ENCODE measurements around the gene ALAS2.
"Not testable (repeated sequence)": the region's sequence is repeated elsewhere in the genome, so short reads cannot be mapped to it uniquely, and the experiment has no call there.

Gene ALAS2

GRCh38 chrX:55005256-55005655 is 25.5 kb downstream of the ALAS2 start:
- no peak for DNase-seq (ENCODE audit: low spot score)

GRCh38 chrX:55004231-55004630 is 26.5 kb downstream of the ALAS2 start:
- DNase-seq (ENCODE audit: low spot score): no peak

DNA sequence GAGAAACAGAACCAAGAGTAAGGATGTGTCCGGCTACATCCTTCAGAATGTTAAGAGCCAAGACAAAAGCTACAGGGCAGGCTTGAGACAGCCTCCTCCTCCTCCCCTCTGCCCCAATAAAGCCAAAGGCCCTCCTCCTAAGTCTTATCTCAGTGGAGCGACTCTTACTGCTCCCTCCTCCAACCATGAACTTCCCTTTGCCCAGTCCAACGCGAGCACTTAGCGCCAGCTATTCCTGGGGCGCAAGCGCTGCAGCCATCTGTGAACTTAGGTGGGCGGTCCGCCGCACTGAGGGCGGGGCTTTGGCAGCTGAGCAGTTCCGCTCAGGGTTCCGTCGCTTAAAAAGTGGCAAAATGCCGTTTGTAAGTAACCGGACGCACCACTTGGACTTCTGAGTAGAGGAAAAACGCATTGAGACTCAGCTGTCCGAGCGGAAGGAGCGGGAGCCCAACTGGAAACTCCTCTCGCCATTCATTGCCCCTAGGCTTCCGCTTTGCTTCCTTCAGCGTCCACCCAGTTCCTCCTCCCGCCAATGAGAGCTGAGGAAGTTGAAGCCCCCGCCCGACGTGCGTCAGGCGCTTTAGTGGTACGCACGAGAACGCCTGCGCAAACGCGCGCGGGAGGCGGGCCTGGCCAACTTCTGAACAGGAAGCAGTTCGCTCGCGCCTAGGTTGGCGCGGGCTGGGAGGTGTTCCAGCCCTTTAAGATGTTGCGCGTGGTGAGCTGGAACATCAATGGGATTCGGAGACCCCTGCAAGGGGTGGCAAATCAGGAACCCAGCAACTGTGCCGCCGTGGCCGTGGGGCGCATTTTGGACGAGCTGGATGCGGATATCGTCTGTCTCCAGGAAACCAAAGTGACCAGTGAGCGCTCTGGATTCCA is 30.8 kb downstream of the ALAS2 start, which contains the start of gene APEX2:
Gene APEX2, plus strand, starts transcription at position 647 of the 882 bp plus-strand sequence. Its CDS starts 60 bp downstream, at position 707.
- DNase-seq (ENCODE audit: low spot score): peak; percentile 95

- no peak for DNase-seq (ENCODE audit: low spot score)
Measured at GRCh38 chrX:54995621-54996020, 35.2 kb downstream of the ALAS2 start.

DNA sequence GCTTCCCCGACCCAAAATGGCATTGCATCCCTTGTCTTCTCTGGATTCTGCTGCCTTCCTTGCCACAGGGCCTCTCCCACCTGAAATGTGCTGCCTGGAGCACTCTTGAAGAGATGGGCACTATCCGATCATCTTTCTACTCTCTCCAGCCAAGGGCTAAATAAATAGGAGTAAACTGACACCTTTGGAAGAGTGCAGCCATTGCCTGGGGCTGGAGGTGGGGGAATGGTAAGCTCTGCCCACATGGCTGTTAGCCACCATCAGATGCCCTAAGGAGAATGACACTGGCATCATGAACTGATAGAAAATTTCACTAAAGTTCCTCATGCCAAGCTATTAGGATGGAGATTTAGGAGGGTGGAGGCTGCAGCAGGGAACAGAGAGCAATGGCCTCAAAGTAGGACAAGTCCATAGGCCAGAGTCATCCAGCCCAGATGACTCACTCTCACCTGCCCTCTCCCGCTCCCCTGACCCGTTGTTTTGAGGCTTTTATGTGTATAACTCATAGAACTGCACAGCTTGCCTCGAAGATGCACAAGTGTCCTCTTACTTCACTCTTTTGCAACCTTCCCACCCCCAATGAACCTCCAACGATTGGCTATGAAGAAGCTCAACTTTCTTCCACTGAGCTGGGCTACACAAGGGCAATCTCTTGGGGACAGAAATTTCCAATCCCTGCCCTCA is 36.0 kb downstream of the ALAS2 start:
- DNase-seq (ENCODE audit: low spot score): peak; percentile 7

DNA sequence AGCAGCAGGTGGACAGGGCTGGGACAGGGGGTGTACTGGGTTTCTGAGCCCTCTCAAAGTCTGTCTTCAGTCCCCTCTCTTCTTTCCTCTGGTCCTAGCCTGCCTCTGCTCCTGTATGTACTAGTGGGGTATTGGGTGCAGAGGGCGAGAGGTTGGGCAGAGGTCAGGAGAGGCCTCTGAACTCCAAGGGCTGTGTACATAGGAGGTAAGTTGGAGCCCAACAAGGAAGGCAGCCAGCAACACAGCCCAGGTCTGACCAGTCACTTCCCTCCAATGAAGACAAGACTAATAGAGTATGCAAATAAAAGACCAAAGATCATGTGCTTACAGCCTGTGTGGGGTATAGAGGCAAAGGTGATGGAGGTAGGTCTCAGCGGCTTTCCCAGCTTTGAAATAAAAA is 36.7 kb downstream of the ALAS2 start, which contains the start of gene PFKFB1:
Gene PFKFB1, minus strand, starts transcription at position 90 of the 400 bp plus-strand sequence. CDS start 181 bp downstream, outside the sequence.
- DNase-seq (ENCODE audit: low spot score): no peak

- no peak for DNase-seq (ENCODE audit: low spot score)
Measured at GRCh38 chrX:54992911-54993622, 37.7 kb downstream of the ALAS2 start.

DNA sequence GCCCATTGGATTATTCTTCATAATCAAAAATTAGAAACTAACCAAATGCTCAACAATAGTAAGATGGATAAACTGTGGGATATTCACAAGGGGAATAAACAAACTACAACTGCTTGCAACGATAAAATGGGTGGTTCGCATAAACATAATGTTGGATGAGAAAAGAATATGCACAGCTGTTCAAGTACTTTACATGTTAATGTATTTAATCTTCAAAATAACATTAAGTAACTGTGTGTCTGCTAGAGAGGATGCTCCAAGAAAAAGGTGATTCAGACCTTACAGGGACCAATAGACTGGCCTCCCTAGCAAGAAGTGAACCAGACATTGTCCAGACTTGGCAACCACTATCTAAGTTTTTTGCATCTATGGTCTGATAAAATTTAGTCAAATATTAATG is 39.1 kb downstream of the ALAS2 start:
- no peak for DNase-seq (ENCODE audit: low spot score)

DNA sequence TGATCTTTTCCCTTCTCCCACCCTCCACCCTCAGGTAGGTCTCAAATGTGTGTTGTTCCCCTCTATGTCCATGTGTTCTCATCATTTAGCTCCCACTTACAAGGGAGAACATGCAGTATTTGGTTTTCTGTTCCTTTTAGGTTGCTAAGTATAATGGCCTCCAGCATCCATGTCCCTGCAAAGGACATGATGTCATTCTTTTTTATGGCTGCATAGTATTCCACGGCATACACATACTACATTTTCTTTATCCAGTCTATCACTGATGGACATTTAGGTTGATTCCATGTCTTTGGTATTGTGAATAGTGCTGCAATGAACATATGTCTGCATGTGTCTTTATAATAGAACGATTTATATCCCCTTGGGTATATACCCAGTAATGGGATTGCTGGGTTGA is 47.5 kb downstream of the ALAS2 start:
- not testable (repeated sequence) for DNase-seq (ENCODE audit: low spot score)

GRCh38 chrX:54980334-54980733 is 50.4 kb downstream of the ALAS2 start:
- peak; percentile 1 for DNase-seq (ENCODE audit: low spot score)

GRCh38 chrX:54979432-54979831 is 51.3 kb downstream of the ALAS2 start:
- DNase-seq (ENCODE audit: low spot score): no peak

- no peak for DNase-seq (ENCODE audit: low spot score)
Measured at GRCh38 chrX:54978448-54978847, 52.3 kb downstream of the ALAS2 start.

GRCh38 chrX:54977387-54977786 is 53.4 kb downstream of the ALAS2 start:
- no peak for DNase-seq (ENCODE audit: low spot score)

DNA sequence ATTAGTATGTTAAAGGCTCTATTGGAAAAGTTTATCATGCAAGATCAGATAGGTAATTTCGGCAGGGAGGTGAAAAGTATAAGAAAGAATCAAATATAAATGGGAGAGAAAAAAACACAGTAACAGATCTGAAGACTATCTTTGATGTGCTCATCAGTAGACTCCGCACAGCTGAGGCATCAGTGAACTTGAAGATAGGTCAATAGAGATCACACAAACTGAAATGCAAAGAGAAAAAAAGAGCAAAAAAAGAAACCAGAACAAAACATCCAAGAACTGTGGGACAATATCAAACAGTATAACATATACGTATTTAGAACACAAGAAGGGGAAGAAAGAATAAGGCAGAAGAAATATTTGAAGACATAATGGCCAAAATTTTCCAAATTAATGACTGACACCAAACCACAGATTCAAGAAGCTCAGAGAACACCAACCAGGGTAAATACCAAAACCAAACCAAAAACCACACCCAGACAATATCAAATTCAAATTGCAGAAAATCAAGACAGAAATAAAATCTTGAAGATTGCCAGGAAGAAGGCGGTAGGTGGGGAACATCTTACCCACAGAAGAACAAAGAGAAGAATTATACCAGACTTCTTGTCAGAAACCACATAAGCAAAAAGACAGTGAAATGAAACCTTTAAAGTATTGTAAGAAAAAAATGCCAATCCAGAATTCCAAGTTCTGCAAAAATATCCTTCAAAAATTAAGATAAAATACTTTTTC is 65.8 kb downstream of the ALAS2 start:
- DNase-seq (ENCODE audit: low spot score): no peak

- no peak for DNase-seq (ENCODE audit: low spot score)
Measured at GRCh38 chrX:54961750-54962149, 69.0 kb downstream of the ALAS2 start.
